Osteocyte (in vitro differentiated cells): ENCODE results near the gene SMC6. TPM values are rescaled to one million over a fixed set of nuclear protein-coding genes. Genes with fewer than 3 reads are reported as not detected.

Experiments
- DNase-seq: peaks from one replicate; pipeline ENCODE4 v3.0.0; 2021; ENCODE audit warnings: mixed read lengths; ENCODE audit not compliant: unreplicated experiment; ENCODE audit errors: extremely low spot score
- H3K27ac Mint-ChIP-seq: one replicate; pipeline ENCODE4 v1.8.0; 2021; ENCODE audit warnings: mild to moderate bottlenecking, mixed read lengths; ENCODE audit not compliant: unreplicated experiment
- H3K27me3 Mint-ChIP-seq: one replicate; pipeline ENCODE4 v1.8.0; 2021; ENCODE audit warnings: mixed read lengths; ENCODE audit not compliant: unreplicated experiment
- H3K36me3 Mint-ChIP-seq: one replicate; pipeline ENCODE4 v1.8.0; 2021; ENCODE audit warnings: mixed read lengths; ENCODE audit not compliant: unreplicated experiment
- H3K4me1 Mint-ChIP-seq: one replicate; pipeline ENCODE4 v1.8.0; 2021; ENCODE audit warnings: mixed read lengths; ENCODE audit not compliant: unreplicated experiment
- H3K4me3 Mint-ChIP-seq: one replicate; pipeline ENCODE4 v1.8.0; 2021; ENCODE audit warnings: mild to moderate bottlenecking, moderate library complexity, mixed read lengths; ENCODE audit not compliant: unreplicated experiment
- H3K9me3 Mint-ChIP-seq: one replicate; pipeline ENCODE4 v1.8.0; 2021; ENCODE audit warnings: mixed read lengths; ENCODE audit not compliant: unreplicated experiment
- CTCF ChIP-seq: fragments of 200-600 bp; sonication (generic); IDR thresholded peaks from 2 replicates; pipeline ENCODE4 v1.5.0; 2021; ENCODE audit warnings: antibody characterized with exemption, mild to moderate bottlenecking, moderate library complexity
- total RNA-seq: library from RNA; stranded (reverse); gene quantifications from 2 replicates; pipeline ENCODE4 v1.2.1, GENCODE V29; 2021

The SMC6 gene
- total RNA-seq, 1 donor from 2014 or later = 21.3 TPM

DNA sequence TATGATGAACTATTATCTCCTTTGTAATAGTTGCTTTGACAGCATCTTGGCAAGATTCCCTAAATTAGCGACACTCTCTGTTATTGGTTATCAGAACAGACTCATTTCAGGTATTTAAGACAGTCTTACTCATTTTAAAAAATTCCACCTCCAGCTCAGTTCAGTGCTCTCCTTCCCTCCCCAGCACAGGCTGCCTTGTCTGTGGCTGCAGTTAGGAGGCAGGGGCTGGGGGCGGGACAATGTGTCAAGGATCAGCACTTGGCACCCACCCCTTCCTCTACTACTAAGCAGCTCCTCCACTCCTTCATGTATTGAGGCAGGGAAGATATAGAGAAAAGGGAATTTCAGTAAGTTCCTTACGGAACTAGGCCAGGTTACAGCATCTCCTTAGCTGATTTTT, 128.2 kb downstream of the SMC6 start:
- H3K4me1 Mint-ChIP-seq = no peaks in the 10 kb centered on the region
- no peaks in the 10 kb centered on the region for H3K36me3 Mint-ChIP-seq
- no peak overlapping the region for H3K4me3 Mint-ChIP-seq
- no peaks in the 10 kb centered on the region for H3K9me3 Mint-ChIP-seq
- H3K27ac Mint-ChIP-seq = no peak overlapping the region
- H3K27me3 Mint-ChIP-seq = peaks cover 3% of the 10 kb centered on the region
- DNase-seq = no peak
- no peak for TF ChIP-seq CTCF

- no peak overlapping the region for H3K27ac Mint-ChIP-seq
Observed at GRCh38 chr2:17621781-17622180, 131.8 kb downstream of the SMC6 start.

DNA sequence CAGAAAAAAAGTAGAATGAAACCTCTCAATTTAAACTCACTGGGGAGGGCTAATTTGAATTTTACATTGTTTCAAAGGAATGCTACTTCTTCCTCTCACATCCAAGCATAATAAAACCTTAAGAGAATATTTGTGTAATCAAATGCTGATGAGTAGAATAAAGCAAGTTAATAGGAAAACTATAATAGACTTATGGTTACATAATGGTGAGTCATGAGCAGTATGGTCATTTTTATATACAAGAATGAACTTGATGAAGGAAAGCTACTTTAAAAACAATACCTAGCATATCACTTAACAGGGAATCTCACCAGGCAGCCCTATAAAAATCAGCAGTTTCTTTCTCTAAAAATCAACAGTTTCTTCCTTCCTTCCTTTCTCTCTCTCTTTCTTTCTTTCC, 132.8 kb downstream of the SMC6 start:
- Mint-ChIP-seq H3K9me3 (no peaks in the 10 kb centered on the region), H3K36me3 (no peaks in the 10 kb centered on the region), H3K27ac (no peak overlapping the region), H3K27me3 (peaks cover 3% of the 10 kb centered on the region), H3K4me3 (no peak overlapping the region), H3K4me1 (no peaks in the 10 kb centered on the region)
- no peak for DNase-seq
- no peak for TF ChIP-seq CTCF

More at GRCh38 chr2:17621781-17622180, 131.8 kb downstream of the SMC6 start:
- Mint-ChIP-seq H3K4me3 (no peak overlapping the region), H3K27me3 (peaks cover 3% of the 10 kb centered on the region), H3K36me3 (no peaks in the 10 kb centered on the region), H3K9me3 (no peaks in the 10 kb centered on the region), H3K4me1 (no peaks in the 10 kb centered on the region)
- no peak for DNase-seq
- TF ChIP-seq CTCF = no peak

GRCh38 chr2:17620280-17620679, 133.3 kb downstream of the SMC6 start:
- no peak overlapping the region for H3K27ac Mint-ChIP-seq
- no peaks in the 10 kb centered on the region for H3K4me1 Mint-ChIP-seq
- H3K27me3 Mint-ChIP-seq = peaks cover 3% of the 10 kb centered on the region
- no peak for DNase-seq
- H3K4me3 Mint-ChIP-seq = no peak overlapping the region
- no peaks in the 10 kb centered on the region for H3K36me3 Mint-ChIP-seq
- no peaks in the 10 kb centered on the region for H3K9me3 Mint-ChIP-seq
- TF ChIP-seq CTCF = no peak

DNA sequence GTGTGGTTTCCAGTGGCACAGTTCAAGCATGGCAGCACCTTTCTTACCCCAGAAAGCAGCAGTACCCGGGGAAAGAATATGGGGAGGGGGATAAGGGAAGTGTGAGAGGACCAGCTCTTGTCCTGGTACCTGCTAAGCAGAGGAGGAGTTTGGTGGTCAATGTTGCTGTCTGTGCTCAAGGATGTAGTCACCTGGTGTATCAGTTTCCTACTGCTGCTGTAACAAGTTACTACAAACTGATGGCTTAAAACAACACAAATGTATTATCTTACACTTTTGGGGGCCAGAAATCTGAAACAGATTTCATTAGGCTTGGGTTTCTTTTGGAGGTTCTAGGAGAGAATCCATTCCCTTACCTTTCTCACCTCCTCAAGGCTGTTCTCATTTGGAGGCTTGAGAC, 135.7 kb downstream of the SMC6 start:
- H3K27ac Mint-ChIP-seq = no peak overlapping the region
- H3K4me3 Mint-ChIP-seq = no peak overlapping the region
- no peaks in the 10 kb centered on the region for H3K9me3 Mint-ChIP-seq
- no peaks in the 10 kb centered on the region for H3K27me3 Mint-ChIP-seq
- H3K4me1 Mint-ChIP-seq = no peaks in the 10 kb centered on the region
- H3K36me3 Mint-ChIP-seq = no peaks in the 10 kb centered on the region
- DNase-seq = no peak
- TF ChIP-seq CTCF = no peak
